ENCODE measurements around the gene DZIP3. TPM values are rescaled to one million over a fixed set of nuclear protein-coding genes. Genes with fewer than 3 reads are reported as not detected.

The DZIP3 gene
- total and polyA plus RNA-seq, 8 donors = 2.8 to 12.3 (median 6.0) TPM

- ATAC-seq = no peak
- intact Hi-C loops (cut with DNase I) = no loop called here
- 97 to 100% methylated on average over 1 of the region's 1 CpG for WGBS, 2 donors
- TF ChIP-seq CTCF (IDR thresholded peaks at IDR 0.05) = no peak
- Histone ChIP-seq H3K27me3 (no peaks in the 10 kb centered on the region), H3K9me3 (no peaks in the 10 kb centered on the region), H3K4me3 (no peak overlapping the region), H3K4me1 (no peaks in the 10 kb centered on the region), H3K36me3 (no peaks in the 10 kb centered on the region), H3K27ac (no peak overlapping the region)
- DNase-seq = no peak
- FAIRE-seq = no peak
Observed at GRCh38 chr3:108722724-108723123, 133.2 kb downstream of the DZIP3 start.

- TF ChIP-seq CTCF (IDR thresholded peaks at IDR 0.05) = no peak
- Histone ChIP-seq H3K9me3 (no peaks in the 10 kb centered on the region), H3K36me3 (no peaks in the 10 kb centered on the region), H3K4me3 (no peak overlapping the region), H3K27ac (no peak overlapping the region), H3K4me1 (no peaks in the 10 kb centered on the region), H3K27me3 (no peaks in the 10 kb centered on the region)
- ATAC-seq = no peak
- intact Hi-C loops (cut with DNase I) = no loop called here
- no peak for DNase-seq
- 83 to 87% methylated on average over 4 of the region's 4 CpGs for WGBS, 2 donors
- no peak for FAIRE-seq
Observed at GRCh38 chr3:108724101-108724500, 134.6 kb downstream of the DZIP3 start.

- H3K4me3 ChIP-seq = no peak overlapping the region
- no peak for FAIRE-seq
- no peaks in the 10 kb centered on the region for H3K27me3 ChIP-seq
- no peak for ATAC-seq
- H3K4me1 ChIP-seq = no peaks in the 10 kb centered on the region
- no peaks in the 10 kb centered on the region for H3K9me3 ChIP-seq
- intact Hi-C loops (cut with DNase I) = no loop called here
- no peak overlapping the region for H3K27ac ChIP-seq
- no peak for DNase-seq
- no peaks in the 10 kb centered on the region for H3K36me3 ChIP-seq
- no peak for TF ChIP-seq CTCF (IDR thresholded peaks at IDR 0.05)
Observed at GRCh38 chr3:108728105-108728504, 138.6 kb downstream of the DZIP3 start.

- 10 to 17% methylated on average over 1 of the region's 1 CpG for WGBS, 2 donors
Observed at GRCh38 chr3:108728934-108729333, 139.4 kb downstream of the DZIP3 start.

GRCh38 chr3:108736821-108737220 is 147.3 kb downstream of the DZIP3 start:
- Histone ChIP-seq H3K27me3 (no peaks in the 10 kb centered on the region), H3K27ac (no peak overlapping the region), H3K4me1 (no peaks in the 10 kb centered on the region), H3K4me3 (no peak overlapping the region), H3K36me3 (no peaks in the 10 kb centered on the region), H3K9me3 (no peaks in the 10 kb centered on the region)
- FAIRE-seq = no peak
- no peak for ATAC-seq
- DNase-seq = no peak
- WGBS, 2 donors = 82 to 84% methylated on average over 6 of the region's 6 CpGs
- intact Hi-C loops (cut with DNase I) = no loop called here
- no peak for TF ChIP-seq CTCF (IDR thresholded peaks at IDR 0.05)

More at GRCh38 chr3:108728934-108729333, 139.4 kb downstream of the DZIP3 start:
- Histone ChIP-seq H3K4me3 (no peak overlapping the region), H3K9me3 (no peaks in the 10 kb centered on the region), H3K27me3 (no peaks in the 10 kb centered on the region), H3K36me3 (no peaks in the 10 kb centered on the region), H3K4me1 (no peaks in the 10 kb centered on the region), H3K27ac (no peak overlapping the region)
- no peak for ATAC-seq
- no peak for TF ChIP-seq CTCF (IDR thresholded peaks at IDR 0.05)
- DNase-seq = no peak
- no peak for FAIRE-seq
- intact Hi-C loops (cut with DNase I) = no loop called here
